GM21423 (cell line): Measurements from ENCODE around the gene TMEM51.

Experiments
- ATAC-seq: cut with Tn5 transposase; IDR thresholded peaks from one replicate; pipeline ENCODE4 v1.9.1; 2021; ENCODE audit warnings: mild to moderate bottlenecking, moderate library complexity; ENCODE audit not compliant: unreplicated experiment

Gene TMEM51

GRCh38 chr1:15262706-15263105 is 109.2 kb downstream of the TMEM51 start:
- ATAC-seq: no peak

- no peak for ATAC-seq
Measured at GRCh38 chr1:15264769-15265168, 111.2 kb downstream of the TMEM51 start.
